ENCODE data around the gene TAP1.

Gene TAP1

DNA sequence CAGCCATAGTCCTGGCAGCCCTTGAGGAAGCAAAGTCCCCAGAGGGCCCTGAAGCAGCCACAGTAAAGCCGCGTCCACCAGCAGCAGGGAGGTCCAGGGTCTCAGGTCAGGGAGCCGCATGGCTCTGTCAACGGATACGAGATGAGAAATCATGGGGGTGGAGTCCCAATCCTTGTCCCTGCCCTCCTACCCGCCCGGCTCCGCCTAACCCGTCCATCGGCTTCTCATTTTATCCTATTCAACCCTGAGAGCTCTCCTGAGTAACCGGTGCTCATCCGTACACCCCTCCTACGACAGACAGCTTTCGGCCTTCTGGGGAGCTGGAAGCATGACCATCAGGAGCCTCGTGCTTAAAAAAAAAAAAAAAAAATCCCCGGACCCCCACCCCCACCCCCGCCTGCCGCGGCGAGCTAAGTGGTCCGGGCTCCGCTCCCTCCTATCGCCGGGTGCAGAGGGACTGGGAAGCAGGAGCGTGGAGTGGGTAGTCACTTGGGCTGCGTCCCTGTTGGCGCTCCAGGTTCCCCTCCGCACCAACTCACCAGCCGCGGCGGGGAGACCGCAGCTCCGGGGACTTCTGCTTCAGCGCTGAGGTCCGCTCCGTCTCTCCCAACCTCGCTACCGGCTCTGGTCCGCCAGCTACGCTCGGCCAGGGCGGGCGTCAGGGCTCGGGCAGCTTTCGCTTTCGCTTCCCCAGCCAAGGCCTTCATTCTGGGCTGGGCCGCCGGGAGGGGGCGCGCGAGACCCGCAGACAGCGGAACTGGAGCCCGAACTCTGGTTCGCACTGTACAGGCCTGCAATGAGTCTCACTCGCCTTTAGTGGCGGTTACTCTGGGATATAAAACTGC is 15.2 kb downstream of the TAP1 start, which contains the start of gene TAP2:
Gene TAP2 (minus strand): TSS at position 626 of the 845 bp plus-strand sequence. CDS start 506 bp downstream, at position 120.
- Histone ChIP-seq H3K4me3 (ENCODE audit: low read length) (peak within 1 kb of the TSS; percentile 89), H3K4me1 (ENCODE audit: low read length) (peaks cover 50% of the 10 kb centered on the region), H3K9ac (ENCODE audit: low read length) (peak within 1 kb of the TSS; percentile 77), H3K79me2 (ENCODE audit: low read length) (peaks cover 25% of the 10 kb centered on the region), H4K20me1 (ENCODE audit: insufficient read depth, low read length) (no peaks in the 10 kb centered on the region), H3K27ac (ENCODE audit: low read length) (peak within 1 kb of the TSS; percentile 71), H3K36me3 (replicated peaks; ENCODE audit: low read depth, low read length) (peaks cover 50% of the 10 kb centered on the region), H3K4me2 (ENCODE audit: low read length) (peak within 1 kb of the TSS; percentile 96), H3K27me3 (ENCODE audit: low read depth, low read length) (no peaks in the 10 kb centered on the region), H2AFZ (ENCODE audit: low read depth, low read length) (0 out of 2 replicates have a peak within 1 kb of the TSS, but pooled peaks have one; percentile 20), H3K9me3 (ENCODE audit: insufficient read depth, low read length) (no peaks in the 10 kb centered on the region)
- no peak for TF ChIP-seq EZH2phosphoT487 (IDR thresholded peaks at IDR 0.05; ENCODE audit: low read depth)
- TF ChIP-seq, protein P1, sequence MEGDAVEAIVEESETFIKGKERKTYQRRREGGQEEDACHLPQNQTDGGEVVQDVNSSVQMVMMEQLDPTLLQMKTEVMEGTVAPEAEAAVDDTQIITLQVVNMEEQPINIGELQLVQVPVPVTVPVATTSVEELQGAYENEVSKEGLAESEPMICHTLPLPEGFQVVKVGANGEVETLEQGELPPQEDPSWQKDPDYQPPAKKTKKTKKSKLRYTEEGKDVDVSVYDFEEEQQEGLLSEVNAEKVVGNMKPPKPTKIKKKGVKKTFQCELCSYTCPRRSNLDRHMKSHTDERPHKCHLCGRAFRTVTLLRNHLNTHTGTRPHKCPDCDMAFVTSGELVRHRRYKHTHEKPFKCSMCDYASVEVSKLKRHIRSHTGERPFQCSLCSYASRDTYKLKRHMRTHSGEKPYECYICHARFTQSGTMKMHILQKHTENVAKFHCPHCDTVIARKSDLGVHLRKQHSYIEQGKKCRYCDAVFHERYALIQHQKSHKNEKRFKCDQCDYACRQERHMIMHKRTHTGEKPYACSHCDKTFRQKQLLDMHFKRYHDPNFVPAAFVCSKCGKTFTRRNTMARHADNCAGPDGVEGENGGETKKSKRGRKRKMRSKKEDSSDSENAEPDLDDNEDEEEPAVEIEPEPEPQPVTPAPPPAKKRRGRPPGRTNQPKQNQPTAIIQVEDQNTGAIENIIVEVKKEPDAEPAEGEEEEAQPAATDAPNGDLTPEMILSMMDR (IDR thresholded peaks at IDR 0.05; ENCODE audit: low read depth, low read length), result peak; percentile 76

DNA sequence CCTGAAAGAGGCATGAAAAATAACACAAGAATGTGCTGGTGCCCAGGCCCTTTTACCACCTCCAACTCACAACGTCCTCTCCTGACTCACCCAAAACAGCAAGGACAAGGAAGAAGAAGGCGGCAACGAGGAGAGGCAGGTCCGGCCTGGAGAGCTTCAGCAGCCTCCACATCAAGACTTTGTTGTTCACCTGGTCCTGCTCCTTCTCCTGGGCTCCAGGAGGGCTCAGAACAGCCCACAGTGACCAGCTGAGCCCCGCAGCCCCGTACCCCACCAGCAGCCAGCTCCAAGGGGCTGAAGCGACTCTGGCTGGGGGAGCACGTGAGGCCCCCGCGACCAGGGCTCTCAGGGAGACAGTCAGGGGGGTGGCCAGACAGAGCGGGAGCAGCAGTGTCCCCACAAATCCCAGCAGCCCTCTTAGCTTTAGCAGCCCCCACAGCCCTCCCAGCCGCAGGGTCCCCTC is 15.8 kb downstream of the TAP1 start:
- peak overlapping the region; percentile 89 for H3K4me3 ChIP-seq (ENCODE audit: low read length)
- peaks cover 49% of the 10 kb centered on the region for H3K36me3 ChIP-seq (replicated peaks; ENCODE audit: low read depth, low read length)
- H3K9ac ChIP-seq (ENCODE audit: low read length), result peak overlapping the region; percentile 77
- no peaks in the 10 kb centered on the region for H4K20me1 ChIP-seq (ENCODE audit: insufficient read depth, low read length)
- no peaks in the 10 kb centered on the region for H3K9me3 ChIP-seq (ENCODE audit: insufficient read depth, low read length)
- peak overlapping the region; percentile 71 for H3K27ac ChIP-seq (ENCODE audit: low read length)
- H2AFZ ChIP-seq (ENCODE audit: low read depth, low read length), result no peak overlapping the region
- H3K79me2 ChIP-seq (ENCODE audit: low read length), result peaks cover 18% of the 10 kb centered on the region
- H3K4me1 ChIP-seq (ENCODE audit: low read length), result peaks cover 44% of the 10 kb centered on the region
- peak overlapping the region; percentile 96 for H3K4me2 ChIP-seq (ENCODE audit: low read length)
- TF ChIP-seq, protein P1 (IDR thresholded peaks at IDR 0.05; ENCODE audit: low read depth, low read length), result no peak
- no peak for TF ChIP-seq EZH2phosphoT487 (IDR thresholded peaks at IDR 0.05; ENCODE audit: low read depth)
- H3K27me3 ChIP-seq (ENCODE audit: low read depth, low read length), result no peaks in the 10 kb centered on the region

DNA sequence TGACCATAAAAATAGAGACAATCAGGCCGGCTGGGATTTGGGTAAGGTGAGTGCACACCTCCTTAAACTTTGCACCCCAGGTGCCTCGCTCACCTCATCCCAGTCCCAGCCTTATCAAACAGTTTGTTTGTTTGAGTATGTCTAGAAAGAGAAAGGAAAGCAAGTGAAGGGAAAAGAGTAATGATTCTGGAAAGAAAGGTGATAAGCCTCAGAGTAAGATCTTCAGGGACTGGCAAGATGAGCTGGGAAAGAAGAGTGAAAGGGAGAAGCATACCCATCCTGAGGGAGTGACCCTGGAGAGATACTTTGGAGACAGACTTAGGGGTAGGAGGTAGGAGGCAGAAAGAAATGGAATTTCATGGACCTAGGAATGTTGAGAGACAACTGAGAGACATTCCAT is 16.6 kb downstream of the TAP1 start:
- Histone ChIP-seq H3K9ac (ENCODE audit: low read length) (no peak overlapping the region), H4K20me1 (ENCODE audit: insufficient read depth, low read length) (no peaks in the 10 kb centered on the region), H2AFZ (ENCODE audit: low read depth, low read length) (no peak overlapping the region), H3K79me2 (ENCODE audit: low read length) (peaks cover 15% of the 10 kb centered on the region), H3K27me3 (ENCODE audit: low read depth, low read length) (no peaks in the 10 kb centered on the region), H3K36me3 (replicated peaks; ENCODE audit: low read depth, low read length) (peaks cover 42% of the 10 kb centered on the region), H3K9me3 (ENCODE audit: insufficient read depth, low read length) (no peaks in the 10 kb centered on the region), H3K27ac (ENCODE audit: low read length) (no peak overlapping the region), H3K4me1 (ENCODE audit: low read length) (peaks cover 37% of the 10 kb centered on the region), H3K4me3 (ENCODE audit: low read length) (no peak overlapping the region), H3K4me2 (ENCODE audit: low read length) (peak overlapping the region; percentile 96; the same call in 1 of the 2 replicates)
- TF ChIP-seq, protein P1 (IDR thresholded peaks at IDR 0.05; ENCODE audit: low read depth, low read length), result no peak
- no peak for TF ChIP-seq EZH2phosphoT487 (IDR thresholded peaks at IDR 0.05; ENCODE audit: low read depth)

DNA sequence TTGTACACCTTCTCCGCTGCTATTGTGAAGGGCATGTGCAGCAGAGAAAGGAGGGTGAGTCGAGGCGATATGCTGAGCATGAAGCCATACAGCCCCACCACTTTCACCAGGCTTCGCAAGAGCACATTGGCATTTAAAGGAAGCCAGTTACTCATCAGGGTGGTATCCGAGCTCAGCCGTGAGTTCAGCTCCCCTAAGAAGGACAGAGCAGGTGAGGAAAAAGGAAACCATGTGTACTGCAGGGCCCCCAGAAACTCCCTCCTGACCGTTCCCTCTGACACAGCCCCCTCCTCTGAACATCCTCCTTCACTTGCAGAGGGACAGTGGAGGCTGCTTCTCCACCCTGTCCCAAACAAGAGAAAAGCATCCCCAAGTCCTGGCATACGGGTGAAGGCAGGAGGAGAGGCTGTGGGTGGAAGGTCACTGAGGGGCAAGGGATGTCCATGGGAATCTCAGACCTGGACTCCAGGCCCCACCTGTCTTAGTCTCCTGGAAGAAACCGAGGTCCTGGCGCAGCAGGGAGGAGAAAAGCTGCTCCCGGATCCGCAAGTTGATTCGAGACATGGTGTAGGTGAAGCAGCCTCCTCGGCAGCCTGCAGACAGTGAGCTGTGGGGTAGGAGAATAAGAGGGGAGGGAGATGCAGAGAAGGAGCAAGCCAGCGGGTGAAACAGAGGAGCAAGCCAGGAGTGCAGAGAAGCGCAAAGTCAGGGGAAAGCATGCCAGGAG is 18.2 kb downstream of the TAP1 start:
- H3K4me2 ChIP-seq (ENCODE audit: low read length), result no peak overlapping the region
- peaks cover 41% of the 10 kb centered on the region for H3K36me3 ChIP-seq (replicated peaks; ENCODE audit: low read depth, low read length)

More for the DNA sequence above, 18.2 kb downstream of the TAP1 start:
- Histone ChIP-seq H3K27ac (ENCODE audit: low read length) (no peak overlapping the region), H3K4me1 (ENCODE audit: low read length) (peaks cover 22% of the 10 kb centered on the region), H4K20me1 (ENCODE audit: insufficient read depth, low read length) (no peaks in the 10 kb centered on the region), H3K9ac (ENCODE audit: low read length) (no peak overlapping the region), H3K4me3 (ENCODE audit: low read length) (no peak overlapping the region), H3K79me2 (ENCODE audit: low read length) (peaks cover 15% of the 10 kb centered on the region), H3K9me3 (ENCODE audit: insufficient read depth, low read length) (no peaks in the 10 kb centered on the region), H2AFZ (ENCODE audit: low read depth, low read length) (no peak overlapping the region), H3K27me3 (ENCODE audit: low read depth, low read length) (no peaks in the 10 kb centered on the region)
- TF ChIP-seq EZH2phosphoT487 (IDR thresholded peaks at IDR 0.05; ENCODE audit: low read depth), result no peak
- TF ChIP-seq, protein P1 (IDR thresholded peaks at IDR 0.05; ENCODE audit: low read depth, low read length), result no peak
